IPS-18c (cell line): ENCODE data around the gene PMM1.
"Not testable (repeated sequence)": the region's sequence is repeated elsewhere in the genome, so short reads cannot be mapped to it uniquely, and the experiment has no call there.

Experiments used
- H3K4me3 ChIP-seq: 2 replicates; pipeline ENCODE4 v1.7.0; 2013; ENCODE audit warnings: low read depth, mild to moderate bottlenecking, low read length, moderate library complexity; ENCODE audit not compliant: insufficient read depth
- H3K9me3 ChIP-seq: one replicate; pipeline ENCODE4 v1.6.1; 2013; ENCODE audit warnings: mild to moderate bottlenecking, low read length, moderate library complexity; ENCODE audit not compliant: control insufficient read depth, insufficient read depth

Gene PMM1

GRCh38 chr22:41600976-41601375 is 11.3 kb upstream of the PMM1 start:
- Histone ChIP-seq H3K4me3 (no peak overlapping the region), H3K9me3 (no peaks in the 10 kb centered on the region)

- H3K9me3 ChIP-seq: no peaks in the 10 kb centered on the region
- H3K4me3 ChIP-seq: no peak overlapping the region
Measured at GRCh38 chr22:41598891-41599635, 9.4 kb upstream of the PMM1 start.

GRCh38 chr22:41598081-41598480 is 8.4 kb upstream of the PMM1 start:
- no peaks in the 10 kb centered on the region for H3K9me3 ChIP-seq
- H3K4me3 ChIP-seq: no peak overlapping the region

GRCh38 chr22:41597635-41597953 is 8.0 kb upstream of the PMM1 start:
- Histone ChIP-seq H3K4me3 (no peak overlapping the region), H3K9me3 (no peaks in the 10 kb centered on the region)

- H3K9me3 ChIP-seq: no peaks in the 10 kb centered on the region
- H3K4me3 ChIP-seq: no peak overlapping the region
Measured at GRCh38 chr22:41596776-41597634, 7.4 kb upstream of the PMM1 start.

- H3K4me3 ChIP-seq: no peak overlapping the region
- no peaks in the 10 kb centered on the region for H3K9me3 ChIP-seq
Measured at GRCh38 chr22:41595703-41596102, 6.1 kb upstream of the PMM1 start.

GRCh38 chr22:41593336-41593960 is 3.8 kb upstream of the PMM1 start:
- H3K4me3 ChIP-seq, H3K9me3 ChIP-seq: not testable (repeated sequence)

- H3K4me3 ChIP-seq: no peak overlapping the region
- no peaks in the 10 kb centered on the region for H3K9me3 ChIP-seq
Measured at GRCh38 chr22:41587347-41587723, 2.3 kb downstream of the PMM1 start.

- no peaks in the 10 kb centered on the region for H3K9me3 ChIP-seq
- no peak overlapping the region for H3K4me3 ChIP-seq
Measured at GRCh38 chr22:41585898-41586297, 3.7 kb downstream of the PMM1 start.

- Histone ChIP-seq H3K9me3 (no peaks in the 10 kb centered on the region), H3K4me3 (no peak overlapping the region)
Measured at GRCh38 chr22:41584881-41585280, 4.8 kb downstream of the PMM1 start.

GRCh38 chr22:41582694-41583093 is 6.9 kb downstream of the PMM1 start:
- H3K4me3 ChIP-seq: no peak overlapping the region
- H3K9me3 ChIP-seq: no peaks in the 10 kb centered on the region

- Histone ChIP-seq H3K4me3 (no peak overlapping the region), H3K9me3 (no peaks in the 10 kb centered on the region)
Measured at GRCh38 chr22:41579997-41580355, 9.7 kb downstream of the PMM1 start.

- Histone ChIP-seq H3K4me3 (no peak overlapping the region), H3K9me3 (no peaks in the 10 kb centered on the region)
Measured at GRCh38 chr22:41579297-41579996, 10.2 kb downstream of the PMM1 start.

- Histone ChIP-seq H3K9me3 (no peaks in the 10 kb centered on the region), H3K4me3 (no peak overlapping the region)
Measured at GRCh38 chr22:41578818-41579217, 10.8 kb downstream of the PMM1 start.

GRCh38 chr22:41578114-41578513 is 11.5 kb downstream of the PMM1 start:
- no peaks in the 10 kb centered on the region for H3K9me3 ChIP-seq
- H3K4me3 ChIP-seq: no peak overlapping the region

GRCh38 chr22:41576877-41577276 is 12.8 kb downstream of the PMM1 start:
- Histone ChIP-seq H3K9me3 (no peaks in the 10 kb centered on the region), H3K4me3 (no peak overlapping the region)

GRCh38 chr22:41575533-41575932 is 14.1 kb downstream of the PMM1 start:
- Histone ChIP-seq H3K4me3 (no peak overlapping the region), H3K9me3 (no peaks in the 10 kb centered on the region)
